ENCODE results near the gene LSR. TPM values are rescaled to one million over a fixed set of nuclear protein-coding genes. Genes with fewer than 3 reads are reported as not detected.

The LSR gene
- total RNA-seq, 1 experiment from 2014 or later, result 172 TPM

DNA sequence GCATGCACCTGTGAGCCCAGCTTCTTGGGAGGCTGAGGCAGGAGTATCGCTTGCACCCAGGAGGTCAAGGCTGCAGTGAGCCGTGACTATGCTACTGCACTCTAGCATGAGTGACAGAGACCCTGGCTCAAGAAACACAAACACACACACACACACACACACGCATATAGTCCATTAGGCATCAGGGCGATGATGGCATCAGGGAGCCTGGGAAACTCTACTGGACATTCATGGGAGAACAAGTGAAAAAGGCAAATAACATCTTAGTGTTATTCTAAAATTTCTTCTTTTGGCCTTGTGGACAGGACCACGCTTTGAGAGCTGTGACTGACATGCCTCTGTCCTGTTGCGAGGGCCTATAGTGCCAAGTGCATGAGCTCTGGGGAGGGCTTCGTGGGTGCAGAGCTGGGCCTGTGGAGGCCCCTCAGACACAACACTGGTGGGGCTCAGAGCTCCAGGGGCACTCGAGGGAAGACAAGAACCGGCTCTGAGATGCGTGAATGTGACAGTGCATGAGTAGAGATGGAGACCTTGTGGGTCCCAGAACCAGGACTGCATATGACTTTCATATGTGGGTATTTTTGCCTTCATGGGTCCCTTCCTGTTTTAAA, 12.0 kb downstream of the LSR start:
- peak overlapping the region; percentile 51 for H3K27ac Mint-ChIP-seq (ENCODE audit: unreplicated experiment)
- ChIA-PET POLR2A (no interaction called here), CTCF (no interaction called here)
- Histone ChIP-seq H3K4me3 (ENCODE audit: low read depth, low read length) (no peak overlapping the region), H3K4me1 (no peaks in the 10 kb centered on the region), H3K9me3 (no peaks in the 10 kb centered on the region), H3K36me3 (ENCODE audit: control insufficient read depth, insufficient read depth, low read length) (peaks cover 10% of the 10 kb centered on the region), H3K27me3 (replicated peaks; ENCODE audit: control insufficient read depth, insufficient read depth, low read length) (no peaks in the 10 kb centered on the region)
- no peak overlapping the region for H3K4me3 Mint-ChIP-seq (ENCODE audit: unreplicated experiment)
- no peak for TF ChIP-seq CTCF (IDR thresholded peaks at IDR 0.05; ENCODE audit: insufficient read depth in 1 of 2, low read depth in 1 of 2, low read length in 1 of 2, severe bottlenecking in 1 of 2, unreplicated experiment in 1 of 2)
- H3K9me3 Mint-ChIP-seq (ENCODE audit: unreplicated experiment), result no peaks in the 10 kb centered on the region
- intact Hi-C loops (cut with micrococcal nuclease; ENCODE audit: unreplicated experiment), result no loop called here
- DNase-seq, result peak in 1 of 2 experiments; percentile 24
- no peaks in the 10 kb centered on the region for H3K27me3 Mint-ChIP-seq (ENCODE audit: insufficient read depth, unreplicated experiment)
- H3K4me1 Mint-ChIP-seq (ENCODE audit: low read depth, unreplicated experiment), result no peaks in the 10 kb centered on the region
- BruUV-seq (replicated peaks), result no TSS peak
- H3K36me3 Mint-ChIP-seq (ENCODE audit: insufficient read depth, unreplicated experiment), result peaks cover 93% of the 10 kb centered on the region

DNA sequence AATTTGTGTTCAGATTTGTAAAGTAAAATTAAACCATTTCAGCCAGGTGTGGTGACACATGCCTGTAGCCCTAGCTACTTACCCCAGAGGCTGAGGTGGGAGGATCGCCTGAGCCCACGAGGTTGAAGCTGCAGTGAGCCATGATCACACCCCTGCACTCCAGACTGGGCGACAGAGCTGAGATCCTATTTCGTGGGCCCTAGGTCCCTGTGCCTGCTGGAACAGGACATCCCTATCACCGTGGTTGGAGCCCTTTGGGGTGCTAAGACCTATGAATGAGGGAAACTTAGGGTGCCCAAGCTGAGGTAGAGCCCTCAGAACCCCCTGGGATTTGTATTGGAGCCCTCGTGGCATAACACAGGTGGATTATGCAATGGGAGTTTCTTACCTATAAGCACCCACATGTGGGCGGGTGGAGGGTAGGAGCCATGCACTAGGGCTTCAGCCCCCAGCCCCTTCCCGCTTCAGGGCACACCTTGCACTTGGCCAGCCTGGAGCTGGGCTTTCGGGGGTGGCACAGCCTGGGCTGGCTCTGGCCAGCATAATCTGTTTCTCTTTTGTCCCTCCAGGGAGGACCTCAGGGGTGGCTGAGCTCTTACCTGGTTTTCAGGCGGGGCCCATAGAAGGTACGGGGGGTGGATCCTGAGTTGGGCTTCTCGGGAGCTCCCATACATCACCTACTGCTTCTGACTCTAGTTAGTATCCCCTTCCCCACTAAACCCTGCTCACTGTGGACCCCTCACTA, 12.7 kb downstream of the LSR start:
- no peak overlapping the region for H3K4me3 ChIP-seq (ENCODE audit: low read depth, low read length)
- H3K27ac Mint-ChIP-seq (ENCODE audit: unreplicated experiment), result peak overlapping the region; percentile 83
- ChIA-PET POLR2A (no interaction called here), CTCF (no interaction called here)
- no peaks in the 10 kb centered on the region for H3K4me1 ChIP-seq
- H3K27me3 Mint-ChIP-seq (ENCODE audit: insufficient read depth, unreplicated experiment), result no peaks in the 10 kb centered on the region
- BruUV-seq (replicated peaks), result no TSS peak
- H3K9me3 Mint-ChIP-seq (ENCODE audit: unreplicated experiment), result no peaks in the 10 kb centered on the region
- H3K36me3 Mint-ChIP-seq (ENCODE audit: insufficient read depth, unreplicated experiment), result peaks cover 93% of the 10 kb centered on the region
- DNase-seq, result peak in 1 of 2 experiments; percentile 26
- H3K4me1 Mint-ChIP-seq (ENCODE audit: low read depth, unreplicated experiment), result no peaks in the 10 kb centered on the region
- H3K4me3 Mint-ChIP-seq (ENCODE audit: unreplicated experiment), result no peak overlapping the region
- TF ChIP-seq CTCF (IDR thresholded peaks at IDR 0.05; ENCODE audit: insufficient read depth in 1 of 2, low read depth in 1 of 2, low read length in 1 of 2, severe bottlenecking in 1 of 2, unreplicated experiment in 1 of 2), result no peak
- H3K9me3 ChIP-seq, result no peaks in the 10 kb centered on the region
- H3K27me3 ChIP-seq (replicated peaks; ENCODE audit: control insufficient read depth, insufficient read depth, low read length), result no peaks in the 10 kb centered on the region
- peaks cover 13% of the 10 kb centered on the region for H3K36me3 ChIP-seq (ENCODE audit: control insufficient read depth, insufficient read depth, low read length)
- intact Hi-C loops (cut with micrococcal nuclease; ENCODE audit: unreplicated experiment), result no loop called here

DNA sequence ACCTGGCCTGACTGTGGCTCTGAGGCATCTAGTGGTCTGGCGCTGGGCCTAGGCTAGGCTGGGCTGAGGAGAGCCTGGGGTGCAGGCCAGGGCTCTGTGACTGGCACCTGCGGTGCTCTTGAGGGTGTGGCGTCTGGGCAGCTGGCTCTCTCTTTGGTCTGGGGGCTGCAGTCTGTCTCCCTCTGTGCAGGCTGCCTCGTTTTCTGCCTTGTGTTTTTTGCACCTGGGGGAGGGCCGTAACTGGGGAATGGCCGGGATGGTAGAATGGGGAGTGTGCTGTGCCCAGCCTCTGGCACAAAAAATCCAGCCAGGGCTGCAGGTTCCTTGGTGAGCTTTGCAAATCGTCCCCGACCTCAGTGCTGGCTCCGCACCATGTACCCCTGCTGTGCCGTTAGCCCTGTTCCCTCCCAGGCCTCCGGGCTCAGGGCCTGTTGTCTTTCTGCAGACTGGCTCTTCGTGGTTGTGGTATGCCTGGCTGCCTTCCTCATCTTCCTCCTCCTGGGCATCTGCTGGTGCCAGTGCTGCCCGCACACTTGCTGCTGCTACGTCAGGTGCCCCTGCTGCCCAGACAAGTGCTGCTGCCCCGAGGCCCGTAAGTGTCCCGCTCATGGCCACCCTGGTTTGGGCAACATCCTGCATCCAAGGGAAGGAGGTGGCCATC, 13.4 kb downstream of the LSR start:
- Mint-ChIP-seq H3K27me3 (ENCODE audit: insufficient read depth, unreplicated experiment) (no peaks in the 10 kb centered on the region), H3K36me3 (ENCODE audit: insufficient read depth, unreplicated experiment) (peaks cover 94% of the 10 kb centered on the region), H3K4me3 (ENCODE audit: unreplicated experiment) (no peak overlapping the region), H3K9me3 (ENCODE audit: unreplicated experiment) (no peaks in the 10 kb centered on the region), H3K27ac (ENCODE audit: unreplicated experiment) (peak overlapping the region; percentile 83), H3K4me1 (ENCODE audit: low read depth, unreplicated experiment) (no peaks in the 10 kb centered on the region)
- H3K9me3 ChIP-seq, result no peaks in the 10 kb centered on the region
- DNase-seq, result peak in 1 of 2 experiments; percentile 33
- peaks cover 11% of the 10 kb centered on the region for H3K36me3 ChIP-seq (ENCODE audit: control insufficient read depth, insufficient read depth, low read length)
- H3K4me1 ChIP-seq, result 0 out of 2 replicates have a peak, but pooled peaks cover 4% of the 10 kb centered on the region
- BruUV-seq (replicated peaks), result no TSS peak
- H3K4me3 ChIP-seq (ENCODE audit: low read depth, low read length), result no peak overlapping the region
- H3K27me3 ChIP-seq (replicated peaks; ENCODE audit: control insufficient read depth, insufficient read depth, low read length), result no peaks in the 10 kb centered on the region
- TF ChIP-seq CTCF (IDR thresholded peaks at IDR 0.05; ENCODE audit: insufficient read depth in 1 of 2, low read depth in 1 of 2, low read length in 1 of 2, severe bottlenecking in 1 of 2, unreplicated experiment in 1 of 2), result no peak
- intact Hi-C loops (cut with micrococcal nuclease; ENCODE audit: unreplicated experiment), result no loop called here
- ChIA-PET POLR2A (no interaction called here), CTCF (no interaction called here)
